HG03159 (cell line): ENCODE measurements around the gene DTX2.
"Not testable (repeated sequence)": the region's sequence is repeated elsewhere in the genome, so short reads cannot be mapped to it uniquely, and the experiment has no call there.

Experiments
- ATAC-seq: cut with Tn5 transposase; IDR thresholded peaks from one replicate; pipeline ENCODE4 v1.9.1; 2021; ENCODE audit warnings: mild to moderate bottlenecking, moderate library complexity; ENCODE audit not compliant: unreplicated experiment

Gene DTX2

DNA sequence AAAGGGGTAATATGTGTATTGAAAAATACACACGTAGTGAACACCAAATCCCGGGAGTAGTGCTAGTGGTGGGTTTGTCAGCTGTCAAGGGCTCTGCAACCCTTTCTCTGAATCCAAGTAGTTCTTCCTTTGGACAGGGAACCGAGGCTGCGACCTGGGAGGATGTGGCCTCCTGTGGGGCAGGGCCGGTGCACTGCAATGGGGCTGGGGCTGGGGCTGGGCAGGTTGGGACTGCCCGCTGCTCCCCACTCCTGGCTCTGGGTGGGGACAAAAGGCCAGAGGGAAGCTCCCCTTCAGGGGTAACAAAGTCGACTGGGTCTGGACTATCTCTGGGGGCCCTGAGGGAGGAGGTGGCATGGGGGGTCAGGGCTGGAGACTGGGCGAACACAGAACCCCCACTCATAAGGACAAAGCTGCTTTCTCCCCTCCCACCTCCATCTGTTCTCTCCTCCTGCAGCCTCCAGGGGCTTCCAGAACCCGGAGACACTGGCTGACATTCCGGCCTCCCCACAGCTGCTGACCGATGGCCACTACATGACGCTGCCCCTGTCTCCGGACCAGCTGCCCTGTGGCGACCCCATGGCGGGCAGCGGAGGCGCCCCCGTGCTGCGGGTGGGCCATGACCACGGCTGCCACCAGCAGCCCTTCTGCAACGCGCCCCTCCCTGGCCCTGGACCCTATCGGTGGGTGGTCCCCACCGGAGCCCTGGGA, 49.8 kb downstream of the DTX2 start:
- ATAC-seq: not testable (repeated sequence)

DNA sequence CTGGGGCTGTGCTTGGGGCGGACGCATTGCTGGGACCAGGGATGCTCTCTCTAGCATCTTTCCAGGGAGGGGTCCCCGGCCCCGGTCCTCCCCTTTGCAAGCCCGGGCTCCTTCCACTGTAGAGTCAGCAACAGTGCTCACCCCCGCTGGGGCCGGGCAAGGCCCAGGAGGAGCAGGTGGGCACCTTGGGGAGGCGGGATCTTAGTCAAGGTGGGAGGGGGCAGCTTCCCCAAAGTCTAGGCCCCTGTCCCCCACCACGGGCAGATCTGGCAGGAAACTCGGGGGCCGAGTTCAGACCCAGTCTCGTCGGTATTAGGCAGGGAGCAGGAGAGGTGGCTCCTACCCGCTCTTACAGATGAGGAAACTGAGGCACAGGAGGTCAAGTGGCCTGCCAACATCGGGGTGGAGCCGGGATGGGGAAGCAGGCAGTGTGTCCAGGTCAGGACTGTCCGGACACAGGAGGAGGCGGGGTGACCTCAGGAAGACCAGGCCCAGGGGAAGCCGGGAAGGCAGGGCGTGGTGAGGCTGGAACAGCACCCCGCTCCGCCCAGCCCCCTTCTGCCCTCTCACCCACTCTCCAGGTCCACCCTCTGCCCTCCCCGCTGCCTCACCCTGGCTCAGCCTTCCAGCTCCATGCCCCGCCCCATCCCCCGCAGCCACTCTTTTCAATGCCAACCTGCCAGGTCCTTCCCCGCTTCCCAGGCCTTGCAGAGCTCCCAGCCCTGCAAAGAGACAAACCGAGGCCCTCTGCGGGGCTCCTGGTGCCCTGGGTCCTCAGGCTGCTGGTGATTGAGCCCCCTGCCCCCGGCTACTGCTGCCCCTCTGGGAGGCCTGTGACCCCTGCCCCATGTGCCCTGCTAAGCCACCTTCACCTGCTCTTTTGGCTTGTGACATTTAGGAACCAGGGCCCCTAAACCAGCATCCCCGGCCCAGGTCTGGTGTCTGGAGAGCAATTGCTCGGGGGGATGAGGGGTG, 50.7 kb downstream of the DTX2 start:
- ATAC-seq: not testable (repeated sequence)

DNA sequence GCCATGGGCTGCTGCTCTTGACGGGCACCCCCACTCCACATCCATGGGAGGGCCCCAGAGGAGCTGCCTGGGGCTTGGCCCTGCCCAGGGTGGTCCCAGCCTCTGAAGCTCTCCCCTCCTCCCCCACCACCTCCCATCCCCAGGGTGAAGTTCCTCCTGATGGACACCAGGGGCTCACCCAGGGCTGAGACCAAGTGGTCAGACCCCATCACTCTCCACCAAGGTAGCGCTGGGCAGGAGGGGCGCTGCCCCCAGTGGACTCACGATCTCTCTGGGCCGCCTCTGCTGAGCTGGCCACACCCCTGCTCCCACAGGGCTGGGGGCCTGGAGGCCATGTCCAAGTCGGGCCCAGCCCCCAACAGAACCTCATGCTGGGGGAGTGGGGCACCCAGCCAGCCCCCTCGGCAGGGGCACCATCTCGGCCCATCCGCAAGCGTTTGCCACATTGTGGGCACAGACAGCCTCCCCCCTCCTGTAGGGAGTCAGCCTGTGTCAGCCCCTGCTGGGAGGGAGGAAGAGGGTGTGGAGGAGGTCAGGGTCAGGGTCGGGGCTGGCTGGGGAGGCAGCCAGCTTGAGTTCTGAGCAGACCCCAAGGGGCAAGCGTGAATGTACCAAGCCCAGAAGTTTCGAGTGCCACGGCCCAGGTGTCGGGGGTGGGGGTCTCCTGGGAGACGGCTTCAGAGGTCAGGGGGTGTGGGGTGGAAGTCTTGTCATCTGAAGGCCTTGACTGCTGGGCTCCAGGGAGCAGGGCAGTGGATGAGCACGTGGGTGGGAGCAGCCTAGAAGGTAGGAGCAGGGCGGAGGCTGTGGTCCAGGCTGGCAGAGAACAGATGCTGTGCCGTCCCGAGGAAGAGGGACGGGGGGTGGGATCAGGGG, 51.7 kb downstream of the DTX2 start:
- no peak for ATAC-seq

DNA sequence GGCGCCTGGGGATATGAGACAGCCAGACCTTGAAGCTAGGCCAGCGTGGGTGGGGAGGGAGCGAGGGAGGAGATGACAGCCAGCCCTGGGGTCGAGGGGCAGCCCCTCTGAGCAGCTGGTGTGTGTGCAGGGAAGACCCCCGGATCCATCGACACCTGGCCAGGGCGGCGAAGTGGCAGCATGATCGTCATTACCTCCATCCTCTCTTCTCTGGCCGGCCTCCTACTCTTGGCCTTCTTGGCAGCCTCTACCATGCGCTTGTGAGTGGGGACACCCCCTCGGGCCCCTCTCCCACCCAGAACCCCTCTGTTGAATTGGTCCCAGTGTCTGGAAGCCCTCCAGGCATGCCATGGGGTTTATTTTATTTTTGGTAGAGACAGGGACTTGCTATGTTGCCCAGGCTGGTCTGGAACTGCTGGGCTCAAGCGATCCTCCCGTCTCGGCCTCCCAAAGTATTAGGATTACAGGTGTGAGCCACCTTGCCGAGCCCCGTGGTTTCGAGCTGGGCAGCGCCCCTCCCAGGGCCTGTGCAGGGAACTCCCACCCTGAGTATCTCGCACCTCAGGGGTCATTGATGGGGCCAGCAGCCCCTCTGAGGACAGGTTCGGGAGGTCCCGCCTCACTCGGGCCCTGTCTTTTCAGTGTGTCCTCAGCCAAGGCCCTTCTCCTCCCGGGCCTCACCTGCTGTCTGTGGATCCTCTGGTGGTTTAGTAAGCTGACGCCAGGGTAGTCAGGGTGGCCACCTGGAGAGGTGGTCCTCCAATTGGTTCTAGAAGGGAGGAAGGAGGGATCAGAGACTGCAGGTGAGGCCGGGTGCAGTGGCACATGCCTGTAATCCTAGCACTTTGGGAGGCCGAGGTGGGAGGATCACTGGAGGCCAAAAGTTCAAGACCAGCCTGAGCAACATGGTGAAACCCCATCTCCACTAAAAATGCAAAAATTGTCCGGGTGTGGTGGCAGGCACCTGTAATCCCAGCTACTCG, 52.6 kb downstream of the DTX2 start:
- no peak for ATAC-seq

DNA sequence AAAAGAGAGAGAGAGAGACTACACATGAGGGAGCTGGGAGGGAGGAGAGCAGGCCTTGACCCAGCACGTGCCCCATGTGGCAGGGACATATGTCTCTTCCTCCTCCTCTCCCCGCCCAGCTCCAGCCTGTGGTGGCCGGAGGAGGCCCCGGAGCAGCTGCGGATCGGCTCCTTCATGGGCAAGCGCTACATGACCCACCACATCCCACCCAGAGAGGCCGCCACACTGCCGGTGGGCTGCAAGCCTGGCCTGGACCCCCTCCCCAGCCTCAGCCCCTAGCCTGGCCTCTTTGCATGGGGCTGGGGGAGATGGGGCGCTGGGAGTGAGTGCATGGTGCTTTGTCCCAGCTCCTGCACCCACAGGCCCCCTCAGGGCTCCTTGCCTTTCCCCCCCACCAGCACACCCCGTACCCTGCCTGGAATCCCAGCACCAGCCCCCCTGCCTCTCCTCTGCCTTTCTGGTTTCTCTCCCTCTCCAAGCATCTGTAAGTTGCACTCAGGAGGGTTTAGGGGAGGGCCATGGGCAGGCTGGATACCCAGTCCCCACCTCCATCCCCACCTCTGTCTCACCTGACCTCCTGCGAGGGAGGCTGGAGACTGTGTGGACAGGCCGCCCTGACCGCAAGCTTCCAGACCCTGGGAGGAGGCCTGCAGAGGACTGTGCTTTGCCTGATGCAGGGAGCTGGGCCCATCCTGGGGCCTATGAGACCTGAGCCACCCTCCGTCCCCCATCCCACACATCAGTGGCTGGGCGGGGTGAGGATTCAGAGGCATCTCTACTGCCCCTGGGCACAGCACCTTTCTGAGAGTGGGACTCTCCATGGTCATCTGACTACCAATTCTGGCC, 53.6 kb downstream of the DTX2 start:
- no peak for ATAC-seq

DNA sequence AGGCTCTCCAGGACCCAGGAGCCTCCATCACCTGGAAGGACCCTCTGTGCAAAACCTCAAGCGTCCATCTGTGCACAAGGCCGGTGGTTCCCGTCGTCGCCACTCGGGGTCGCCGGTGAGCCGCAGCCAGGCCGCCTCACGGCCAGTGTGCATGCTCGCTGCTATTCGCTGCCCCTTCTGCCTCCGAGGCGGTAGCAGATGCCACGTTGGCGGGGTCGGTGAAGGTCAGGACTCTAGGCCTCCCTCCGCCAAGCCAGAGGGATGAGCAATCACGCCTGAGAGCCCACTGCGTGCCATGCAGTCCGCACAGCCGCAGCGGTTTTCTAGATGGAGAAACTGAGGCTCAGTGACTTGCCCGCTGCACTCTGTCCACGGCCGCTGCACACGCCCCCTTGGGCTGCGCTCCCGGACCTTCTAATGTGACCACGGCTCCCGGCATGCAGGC, 54.5 kb downstream of the DTX2 start:
- no peak for ATAC-seq

DNA sequence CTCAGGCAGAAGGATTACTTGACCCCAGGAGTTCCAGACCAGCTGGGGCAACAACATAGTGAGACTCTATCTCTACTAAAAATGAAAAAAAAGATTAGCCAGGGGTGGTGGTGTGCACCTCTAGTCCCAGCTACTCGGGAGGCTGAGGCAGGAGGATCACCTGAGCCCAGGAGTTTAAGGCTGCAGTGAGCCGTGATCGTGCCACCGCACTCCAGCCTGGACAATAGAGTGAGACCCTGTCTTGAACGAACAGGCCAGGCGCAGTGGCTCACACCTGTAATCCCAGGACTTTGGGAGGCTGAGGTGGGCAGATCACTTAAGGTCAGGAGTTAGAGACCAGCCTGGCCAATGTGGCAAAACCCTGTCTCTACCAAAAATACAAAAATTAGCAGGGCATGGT, 55.4 kb downstream of the DTX2 start:
- ATAC-seq: not testable (repeated sequence)

DNA sequence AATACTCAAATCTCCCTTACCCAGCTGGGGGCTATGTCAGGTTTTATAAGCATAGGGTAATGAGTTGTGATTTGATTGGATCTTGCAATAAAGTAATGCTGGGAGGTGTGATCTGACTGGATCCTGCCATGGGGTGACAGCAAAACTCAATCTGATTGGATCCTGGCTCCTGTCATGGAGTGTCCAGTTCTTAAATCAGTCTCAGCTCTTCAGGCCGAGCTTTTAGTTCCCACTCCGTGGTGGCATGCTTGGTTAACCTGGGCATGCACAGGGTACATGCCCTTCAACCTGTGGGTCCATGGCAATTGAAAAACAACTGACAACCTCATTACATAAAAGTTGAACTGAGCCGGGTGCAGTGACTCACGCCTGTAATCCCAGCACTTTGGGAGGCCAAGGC, 64.7 kb downstream of the DTX2 start:
- not testable (repeated sequence) for ATAC-seq

DNA sequence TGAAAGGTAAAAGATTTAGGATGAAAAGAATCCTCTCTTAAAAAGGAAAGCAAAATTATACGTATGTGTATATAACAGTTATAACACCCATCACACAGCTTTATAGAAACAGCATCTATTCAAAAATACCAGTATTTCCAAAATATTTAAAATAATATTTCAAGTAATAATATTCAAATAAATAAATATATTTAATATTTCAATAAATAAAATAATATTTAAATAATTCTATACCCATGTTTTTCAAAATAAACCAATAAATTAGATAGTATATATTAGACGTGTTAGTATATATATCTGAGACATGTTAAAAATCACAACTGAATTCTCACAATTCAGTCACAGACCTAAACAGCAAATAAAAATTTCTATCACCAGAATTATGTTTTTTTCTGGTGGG, 70.1 kb downstream of the DTX2 start:
- ATAC-seq: not testable (repeated sequence)

DNA sequence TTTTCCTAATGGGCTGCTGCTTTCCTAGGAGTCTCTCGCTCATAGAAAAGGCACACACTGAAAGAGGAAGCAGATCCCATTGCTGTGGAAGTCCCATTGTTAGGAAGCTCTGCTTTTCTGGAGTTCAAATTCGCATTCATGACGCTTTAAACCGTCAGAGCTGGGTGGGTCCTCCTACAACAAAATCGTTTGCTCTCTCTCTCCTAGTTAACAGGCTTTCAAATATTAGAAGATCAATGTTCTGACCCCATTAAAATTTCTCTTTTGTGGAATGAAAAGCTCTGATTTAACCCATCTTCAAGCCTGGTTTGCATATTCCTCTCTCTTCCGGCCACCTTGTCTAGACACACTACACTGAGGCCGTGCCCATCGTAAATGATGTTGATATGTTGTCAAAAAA, 81.7 kb downstream of the DTX2 start, which contains the start of gene SPDYE16:
SPDYE16 (minus strand) TSS at position 101 of the 400 bp plus-strand sequence. CDS start 1,838 bp downstream, outside the sequence.
- not testable (repeated sequence) for ATAC-seq

DNA sequence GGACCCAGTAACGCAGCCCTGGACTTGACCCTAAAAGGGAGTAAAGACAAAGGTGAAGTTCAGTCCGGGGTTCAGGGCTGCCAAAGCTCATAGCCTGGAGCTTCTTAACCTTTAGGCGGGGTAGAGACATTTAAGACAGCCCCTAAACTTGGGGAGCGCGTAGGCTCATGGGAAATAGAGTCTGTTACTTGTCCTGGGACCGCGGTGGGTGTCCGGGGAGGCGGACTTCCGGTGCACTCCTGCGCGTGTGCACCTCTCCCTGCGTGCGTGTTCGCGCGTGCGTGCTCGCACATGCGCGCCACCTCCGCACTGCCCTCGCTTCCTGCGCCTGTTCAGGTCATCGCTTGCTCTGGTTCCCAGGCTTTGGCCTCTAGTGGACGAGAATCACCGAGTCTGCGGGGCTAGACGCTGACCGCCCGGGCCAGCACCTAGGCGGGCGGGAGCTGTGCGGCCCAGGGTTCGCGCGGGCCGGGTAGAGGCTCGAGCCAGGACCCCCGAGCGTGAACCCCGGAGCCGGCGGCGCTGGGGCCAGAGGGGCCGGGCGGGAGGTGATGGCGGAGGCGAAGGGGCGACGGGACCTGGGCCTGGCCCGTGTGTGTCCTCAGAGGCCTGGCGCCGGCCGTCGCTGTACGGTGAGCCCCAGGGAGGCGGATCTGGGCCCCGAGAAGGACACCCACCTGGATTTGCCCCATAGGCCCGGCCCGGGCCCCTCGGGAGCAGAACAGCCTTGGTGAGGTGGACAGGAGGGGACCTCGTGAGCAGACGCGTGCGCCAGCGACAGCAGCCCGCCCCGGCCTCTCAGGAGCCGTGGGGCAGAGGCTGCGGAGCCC, 87.7 kb downstream of the DTX2 start:
- peak; percentile 99 for ATAC-seq

DNA sequence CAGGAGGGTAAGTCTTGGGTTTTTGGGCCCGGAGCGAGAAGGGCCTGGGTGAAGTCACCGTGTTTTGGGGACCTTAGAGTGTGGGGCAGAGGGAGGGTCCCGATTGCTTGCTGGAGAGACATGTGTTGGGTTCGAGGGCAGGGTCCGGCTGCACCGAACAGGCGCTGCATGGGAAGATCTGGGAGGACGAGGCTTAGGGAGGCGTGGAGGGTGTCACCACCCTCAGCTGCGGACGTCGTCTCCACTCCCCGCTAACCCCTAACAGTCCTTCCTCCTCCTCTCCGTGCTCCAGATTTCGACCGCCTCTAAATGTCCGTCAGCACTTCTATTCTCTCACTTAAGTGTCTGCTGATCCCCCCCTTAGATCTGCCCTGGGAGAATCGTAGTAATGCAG, 88.3 kb downstream of the DTX2 start:
- ATAC-seq: not testable (repeated sequence)

DNA sequence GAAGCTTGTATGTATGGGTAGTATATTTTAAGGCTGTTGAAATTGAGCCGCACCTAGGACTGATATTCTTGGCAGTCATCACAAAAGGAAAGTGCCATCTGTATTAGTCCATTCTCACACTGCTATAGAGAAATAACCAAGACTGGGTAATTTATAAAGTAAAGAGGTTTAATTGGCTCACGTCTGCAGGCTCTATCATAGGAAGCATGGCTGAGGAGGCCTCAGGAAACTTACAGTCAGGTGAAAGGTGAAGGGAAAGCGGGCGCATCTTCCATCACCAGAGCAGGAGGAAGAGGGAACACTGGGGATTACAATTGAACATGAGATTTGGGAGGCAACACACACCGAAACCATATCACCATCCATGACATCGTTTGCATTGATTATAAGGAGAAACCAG, 90.5 kb downstream of the DTX2 start:
- ATAC-seq: not testable (repeated sequence)
